WTC11 (cell line): ENCODE results near the gene CYB561D1. TPM values are rescaled to one million over a fixed set of nuclear protein-coding genes. Genes with fewer than 3 reads are reported as not detected.

ENCODE experiments used
- ATAC-seq: fragments of 200-7000 bp; cut with Tn5 transposase; 2 replicates; pipeline ENCODE4 v1.10.0; 2021; ENCODE audit warnings: mild to moderate bottlenecking, moderate library complexity
- CTCF ChIA-PET: fragments of 300-600 bp; sonication (Branson Sonifier 250); formaldehyde crosslinking; loops from one replicate; lab custom pipeline; 2021; ENCODE audit warnings: antibody characterized with exemption; lab: Charles Lee
- POLR2A ChIA-PET: fragments of 350-600 bp; sonication (Branson Sonifier 250); formaldehyde crosslinking; loops from one replicate; lab custom pipeline; 2021; ENCODE audit warnings: antibody characterized with exemption; lab: Charles Lee
- DNase-seq: peaks from one replicate; pipeline ENCODE4 v3.0.0; 2021; ENCODE audit warnings: low spot score
- H3K27ac Mint-ChIP-seq: 2 replicates; pipeline ENCODE4 v1.8.0; 2021; ENCODE audit warnings: mixed read lengths
- H3K27me3 Mint-ChIP-seq: 2 replicates; pipeline ENCODE4 v1.8.0; 2021; ENCODE audit warnings: low read depth, mild to moderate bottlenecking, moderate library complexity, mixed read lengths
- H3K36me3 Mint-ChIP-seq: 2 replicates; pipeline ENCODE4 v1.8.0; 2021; ENCODE audit warnings: mixed read lengths
- H3K4me1 Mint-ChIP-seq: 2 replicates; pipeline ENCODE4 v1.8.0; 2022; ENCODE audit warnings: mixed read lengths
- H3K4me3 Mint-ChIP-seq: 2 replicates; pipeline ENCODE4 v1.8.0; 2021; ENCODE audit warnings: mild to moderate bottlenecking, moderate library complexity, mixed read lengths
- H3K9me3 Mint-ChIP-seq: 2 replicates; pipeline ENCODE4 v1.8.0; 2021; ENCODE audit warnings: mixed read lengths
- CREB1 ChIP-seq: sonication (generic); formaldehyde crosslinking; IDR thresholded peaks from 2 replicates; pipeline ENCODE4 v1.8.0; 2023; ENCODE audit warnings: mild to moderate bottlenecking, missing genetic modification reagents
- CREM ChIP-seq: sonication (generic); formaldehyde crosslinking; IDR thresholded peaks from 2 replicates; pipeline ENCODE4 v1.8.1; 2022; ENCODE audit warnings: mild to moderate bottlenecking, missing genetic modification reagents, moderate library complexity
- CTCF ChIP-seq: fragments of 200-600 bp; IDR thresholded peaks from 2 replicates; pipeline ENCODE4 v1.8.0; 2022; ENCODE audit warnings: antibody characterized with exemption
- ESRRA ChIP-seq: sonication (generic); formaldehyde crosslinking; IDR thresholded peaks from 2 replicates; pipeline ENCODE4 v1.8.1; 2022; ENCODE audit warnings: mild to moderate bottlenecking, missing genetic modification reagents, borderline replicate concordance
- ETV6 ChIP-seq: sonication (generic); formaldehyde crosslinking; IDR thresholded peaks from 2 replicates; pipeline ENCODE4 v1.8.1; 2022; ENCODE audit warnings: mild to moderate bottlenecking, missing genetic modification reagents
- GABPB1 ChIP-seq: sonication (generic); formaldehyde crosslinking; IDR thresholded peaks from 2 replicates; pipeline ENCODE4 v1.8.1; 2023; ENCODE audit warnings: mild to moderate bottlenecking, missing genetic modification reagents
- NR2C2 ChIP-seq: sonication (generic); formaldehyde crosslinking; IDR thresholded peaks from 2 replicates; pipeline ENCODE4 v1.8.0; 2022; ENCODE audit warnings: mild to moderate bottlenecking, missing genetic modification reagents
- RELA ChIP-seq: sonication (generic); formaldehyde crosslinking; IDR thresholded peaks from 2 replicates; pipeline ENCODE4 v1.8.1; 2022; ENCODE audit warnings: missing genetic modification reagents, mild to moderate bottlenecking, borderline replicate concordance
- RORB ChIP-seq: fragments of 250-450 bp; sonication (Bioruptor Pico); IDR thresholded peaks from 2 replicates; pipeline ENCODE4 v1.9.0; 2021; ENCODE audit warnings: mild to moderate bottlenecking
- ZBTB21 ChIP-seq: sonication (generic); formaldehyde crosslinking; IDR thresholded peaks from 2 replicates; pipeline ENCODE4 v1.8.1; 2023; ENCODE audit warnings: mild to moderate bottlenecking, missing genetic modification reagents, borderline replicate concordance
- ZNF281 ChIP-seq: sonication (generic); formaldehyde crosslinking; IDR thresholded peaks from 2 replicates; pipeline ENCODE4 v1.8.0; 2023; ENCODE audit warnings: mild to moderate bottlenecking, missing genetic modification reagents
- ZNF425 ChIP-seq: fragments of 250-450 bp; sonication (Bioruptor Pico); conservative IDR thresholded peaks from 2 replicates; pipeline ENCODE4 v1.9.0; 2021; ENCODE audit warnings: mild to moderate bottlenecking
- ZNF512 ChIP-seq: sonication (generic); formaldehyde crosslinking; IDR thresholded peaks from 2 replicates; pipeline ENCODE4 v1.8.1; 2022; ENCODE audit warnings: missing genetic modification reagents, borderline replicate concordance
- total RNA-seq: library from RNA; stranded (reverse); gene quantifications from 3 replicates; pipeline ENCODE4 v1.2.3, GENCODE V29; 2021

Gene CYB561D1
- total RNA-seq, 1 experiment from 2014 or later, result 6.7 TPM

GRCh38 chr1:109497449-109498160 is 3.7 kb downstream of the CYB561D1 start:
- Mint-ChIP-seq H3K4me3 (no peak overlapping the region), H3K36me3 (no peaks in the 10 kb centered on the region), H3K4me1 (peaks cover 32% of the 10 kb centered on the region), H3K9me3 (no peaks in the 10 kb centered on the region), H3K27me3 (no peaks in the 10 kb centered on the region), H3K27ac (no peak overlapping the region)
- POLR2A ChIA-PET, result interaction anchor here (0.7 kb wide), 1 partner anchor 43 kb away, joined by 3 read pairs; no protein-coding TSS in a partner anchor
- ATAC-seq, result no peak
- DNase-seq, result no peak
- TF ChIP-seq RORB (CRISPR knock-in tag) (no peak), RELA (CRISPR knock-in tag) (no peak), ESRRA (CRISPR knock-in tag) (no peak), ZNF425 (CRISPR knock-in tag) (no peak), GABPB1 (no peak), ZNF281 (CRISPR knock-in tag) (no peak), CREB1 (CRISPR knock-in tag) (no peak), NR2C2 (no peak), ETV6 (CRISPR knock-in tag) (no peak), ZBTB21 (no peak)
- CTCF ChIA-PET, result interaction anchor here (0.6 to 13.8 kb wide), 17 partner anchors 8 to 849 kb away, joined by 3 to 740 read pairs (median 5); partner anchors contain the start of genes AMIGO1, ATXN7L2, GNAI3 and GPR61

GRCh38 chr1:109498161-109498801 is 4.4 kb downstream of the CYB561D1 start:
- Mint-ChIP-seq H3K36me3 (no peaks in the 10 kb centered on the region), H3K4me1 (peaks cover 35% of the 10 kb centered on the region), H3K4me3 (no peak overlapping the region), H3K9me3 (no peaks in the 10 kb centered on the region), H3K27me3 (no peaks in the 10 kb centered on the region), H3K27ac (no peak overlapping the region)
- TF ChIP-seq ZNF512 (CRISPR knock-in tag) (peak; percentile 23; the same call in 1 of the 2 replicates), CREM (CRISPR knock-in tag) (no peak), CTCF (peak; percentile 69)
- ChIA-PET CTCF (interaction anchor here (0.6 to 13.8 kb wide), 23 partner anchors 9 to 848 kb away, joined by 3 to 740 read pairs (median 5); partner anchors contain the start of genes AMIGO1, ATXN7L2, GNAI3 and GPR61), POLR2A (no interaction called here)
- DNase-seq (peak; percentile 80), ATAC-seq (peak; percentile 66)
